ENCODE data around the gene WNT5B.

DNA sequence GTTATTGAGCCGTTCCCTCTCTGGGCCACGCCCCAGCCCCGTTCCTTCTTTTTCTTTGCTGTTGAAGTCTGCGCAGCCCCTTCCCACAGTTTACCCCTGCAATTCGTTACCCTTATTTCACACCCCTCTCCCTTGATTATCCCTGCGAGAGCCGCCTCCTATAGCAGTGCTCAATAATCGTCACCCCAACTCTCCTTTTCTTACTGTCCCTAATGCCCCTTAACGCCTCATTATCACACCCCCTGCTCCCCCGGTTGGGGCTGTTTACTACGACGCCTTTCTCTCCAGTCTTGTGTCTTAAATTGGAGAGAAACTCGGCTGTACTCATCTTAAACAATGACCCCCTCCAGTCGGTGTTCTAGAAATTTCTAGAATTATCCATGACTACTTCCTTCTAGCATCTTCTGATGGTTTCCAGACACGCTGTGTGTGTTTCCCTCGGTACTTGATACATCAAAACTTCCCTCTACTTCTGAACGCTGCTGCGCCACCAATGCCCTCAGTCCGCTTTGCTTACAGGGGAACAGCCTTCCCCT lies 33.9 kb upstream of the WNT5B start:
- TF ChIP-seq POLR2A (IDR thresholded peaks at IDR 0.05; ENCODE audit: low read depth, low read length) (no peak), POLR2AphosphoS5 (IDR thresholded peaks at IDR 0.05; ENCODE audit: low read depth, low read length) (no peak)

Data from GM12892 (cell line).